ENCODE results near the gene TDRD9. TPM values are rescaled to one million over a fixed set of nuclear protein-coding genes. Genes with fewer than 3 reads are reported as not detected.

Gene TDRD9
- total RNA-seq, 1 donor from 2014 or later, result 6.5 TPM

GRCh38 chr14:104078031-104078455 lies 149.8 kb downstream of the TDRD9 start:
- peak; percentile 100 for TF ChIP-seq CTCF (IDR thresholded peaks at IDR 0.05; ENCODE audit: insufficient read depth, low read length, poor library complexity, severe bottlenecking)

GRCh38 chr14:104080376-104081260 lies 152.4 kb downstream of the TDRD9 start:
- Histone ChIP-seq H3K4me3 (ENCODE audit: low read depth, low read length) (no peak overlapping the region), H3K36me3 (ENCODE audit: control insufficient read depth, insufficient read depth, low read length) (no peaks in the 10 kb centered on the region), H3K27me3 (ENCODE audit: control insufficient read depth, insufficient read depth, low read length) (peaks cover 14% of the 10 kb centered on the region)
- DNase-seq (ENCODE audit: low read depth), result no peak
- TF ChIP-seq CTCF (IDR thresholded peaks at IDR 0.05; ENCODE audit: insufficient read depth, low read length, poor library complexity, severe bottlenecking), result no peak

More at GRCh38 chr14:104078031-104078455, 149.8 kb downstream of the TDRD9 start:
- DNase-seq (ENCODE audit: low read depth), result peak; percentile 72
- Histone ChIP-seq H3K36me3 (ENCODE audit: control insufficient read depth, insufficient read depth, low read length) (no peaks in the 10 kb centered on the region), H3K4me3 (ENCODE audit: low read depth, low read length) (no peak overlapping the region), H3K27me3 (ENCODE audit: control insufficient read depth, insufficient read depth, low read length) (peaks cover 5% of the 10 kb centered on the region)

- Histone ChIP-seq H3K4me3 (ENCODE audit: low read depth, low read length) (no peak overlapping the region), H3K36me3 (ENCODE audit: control insufficient read depth, insufficient read depth, low read length) (no peaks in the 10 kb centered on the region), H3K27me3 (ENCODE audit: control insufficient read depth, insufficient read depth, low read length) (peaks cover 21% of the 10 kb centered on the region)
- TF ChIP-seq CTCF (IDR thresholded peaks at IDR 0.05; ENCODE audit: insufficient read depth, low read length, poor library complexity, severe bottlenecking), result no peak
- DNase-seq (ENCODE audit: low read depth), result no peak
Measured at GRCh38 chr14:104081261-104081835, 153.1 kb downstream of the TDRD9 start.

- peaks cover 28% of the 10 kb centered on the region for H3K27me3 ChIP-seq (ENCODE audit: control insufficient read depth, insufficient read depth, low read length)
- no peaks in the 10 kb centered on the region for H3K36me3 ChIP-seq (ENCODE audit: control insufficient read depth, insufficient read depth, low read length)
- DNase-seq (ENCODE audit: low read depth), result no peak
- no peak for TF ChIP-seq CTCF (IDR thresholded peaks at IDR 0.05; ENCODE audit: insufficient read depth, low read length, poor library complexity, severe bottlenecking)
- H3K4me3 ChIP-seq (ENCODE audit: low read depth, low read length), result no peak overlapping the region
Measured at GRCh38 chr14:104081951-104082464, 153.8 kb downstream of the TDRD9 start.

GRCh38 chr14:104082807-104083206 lies 154.6 kb downstream of the TDRD9 start:
- H3K27me3 ChIP-seq (ENCODE audit: control insufficient read depth, insufficient read depth, low read length), result peaks cover 35% of the 10 kb centered on the region
- no peak overlapping the region for H3K4me3 ChIP-seq (ENCODE audit: low read depth, low read length)
- H3K36me3 ChIP-seq (ENCODE audit: control insufficient read depth, insufficient read depth, low read length), result no peaks in the 10 kb centered on the region
- DNase-seq (ENCODE audit: low read depth), result no peak
- no peak for TF ChIP-seq CTCF (IDR thresholded peaks at IDR 0.05; ENCODE audit: insufficient read depth, low read length, poor library complexity, severe bottlenecking)
